Activated CD4-positive, alpha-beta T cell treated with anti-CD3 and anti-CD28 coated beads, Interleukin-2, amount 10 ng/mL, durations not matched to agents 7 days and 5 days (primary cell): Measurements from ENCODE around the gene HINT2. TPM values are rescaled to one million over a fixed set of nuclear protein-coding genes. Genes with fewer than 3 reads are reported as not detected.

Experiments used
- CTCF ChIA-PET: fragments of 350-600 bp; sonication (Branson Sonifier 250); formaldehyde crosslinking; loops from one replicate; lab custom pipeline; 2021; ENCODE audit warnings: antibody characterized with exemption; lab: Charles Lee
- POLR2A ChIA-PET: fragments of 350-600 bp; sonication (Branson Sonifier 250); formaldehyde crosslinking; loops from one replicate; lab custom pipeline; 2021; ENCODE audit warnings: antibody characterized with exemption; lab: Charles Lee
- DNase-seq: peaks from one replicate; pipeline ENCODE4 v3.0.0-alpha.2; 2020
- H3K27ac Mint-ChIP-seq: one replicate; pipeline ENCODE4 v1.8.0; 2021; ENCODE audit warnings: mild to moderate bottlenecking, moderate library complexity, mixed read lengths
- H3K27me3 Mint-ChIP-seq: one replicate; pipeline ENCODE4 v1.8.0; 2021; ENCODE audit warnings: mixed read lengths
- H3K36me3 Mint-ChIP-seq: one replicate; pipeline ENCODE4 v1.8.0; 2021; ENCODE audit warnings: low read depth, mixed read lengths
- H3K4me1 Mint-ChIP-seq: one replicate; pipeline ENCODE4 v1.8.0; 2021; ENCODE audit warnings: mixed read lengths
- H3K4me3 Mint-ChIP-seq: one replicate; pipeline ENCODE4 v1.8.0; 2021; ENCODE audit warnings: mild to moderate bottlenecking, moderate library complexity, mixed read lengths
- H3K9me3 Mint-ChIP-seq: one replicate; pipeline ENCODE4 v1.8.0; 2021; ENCODE audit warnings: mixed read lengths
- total RNA-seq, 2 experiments: library from RNA; stranded (reverse); gene quantifications; one replicate each; pipeline ENCODE4 v1.2.3, GENCODE V29; 2021

Gene HINT2
- total RNA-seq, 2 experiments from 2014 or later = 56.5 to 69.9 TPM

DNA sequence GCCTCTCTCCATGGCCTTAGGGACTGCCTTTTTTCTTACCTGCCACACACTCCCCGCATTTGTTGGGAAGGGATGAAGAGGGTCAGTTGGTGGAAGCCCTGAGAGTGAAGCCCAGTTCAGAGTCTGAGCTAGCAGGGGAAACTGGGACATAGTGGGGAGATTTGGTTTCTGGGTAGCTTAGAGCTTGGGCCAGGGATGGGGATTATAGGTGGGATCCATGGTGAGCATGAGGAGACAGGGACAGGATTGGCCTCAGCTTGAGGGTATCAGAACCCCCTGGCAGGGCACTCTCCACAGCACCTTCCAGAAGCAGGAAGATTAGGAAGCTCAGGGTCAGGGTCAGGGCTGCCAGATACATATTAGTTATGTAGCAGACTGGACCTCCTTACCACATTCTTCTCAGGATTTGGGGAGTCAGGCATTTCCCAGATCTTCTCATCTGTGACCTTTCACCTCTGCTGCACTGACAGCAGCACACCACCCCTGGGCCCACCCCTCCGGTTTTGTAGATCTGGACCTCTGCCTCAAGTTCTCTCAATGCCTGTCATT, 37.5 kb upstream of the HINT2 start:
- Mint-ChIP-seq H3K4me3 (no peak overlapping the region), H3K27ac (no peak overlapping the region), H3K4me1 (no peaks in the 10 kb centered on the region), H3K9me3 (no peaks in the 10 kb centered on the region), H3K36me3 (no peaks in the 10 kb centered on the region), H3K27me3 (no peaks in the 10 kb centered on the region)
- no peak for DNase-seq
- ChIA-PET CTCF (no interaction called here), POLR2A (no interaction called here)

DNA sequence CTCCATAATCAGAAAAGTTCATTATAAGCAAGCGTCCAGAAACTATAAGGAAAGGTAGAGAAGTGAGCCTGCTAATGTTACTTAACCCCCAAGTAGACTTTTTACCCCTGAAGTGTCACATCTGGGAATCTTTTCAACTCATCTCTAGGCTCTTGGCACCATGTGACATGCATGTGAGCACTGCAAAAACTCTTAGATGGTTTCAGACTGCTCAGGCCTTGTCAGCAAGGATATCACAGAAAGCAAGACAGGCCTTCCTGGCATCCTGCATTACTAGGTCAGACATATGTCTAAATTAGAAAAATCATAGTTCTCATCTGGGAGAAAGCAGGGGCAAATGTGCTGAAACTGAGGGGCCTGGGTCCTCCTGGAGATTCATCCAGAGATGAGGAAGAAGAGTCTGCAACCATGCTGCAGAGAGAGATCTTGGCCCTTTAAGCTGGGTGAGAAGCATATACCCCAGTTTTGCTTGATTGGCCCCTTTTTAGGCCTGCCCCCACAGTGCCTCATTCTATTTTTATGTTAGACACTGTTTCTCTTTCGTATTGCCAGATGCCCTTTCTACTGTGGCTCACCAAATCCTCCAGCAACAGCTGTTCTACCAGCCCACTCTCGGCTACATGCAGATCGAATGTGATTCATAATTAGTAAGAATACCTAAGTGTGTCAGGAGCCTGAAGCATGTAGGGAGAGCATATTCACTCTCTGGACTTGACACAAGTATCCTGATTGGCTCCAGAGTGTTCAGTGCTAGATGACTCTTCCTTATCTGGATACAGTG, 33.1 kb upstream of the HINT2 start:
- no peak for DNase-seq
- ChIA-PET POLR2A (no interaction called here), CTCF (interaction anchor here (0.6 to 2.5 kb wide), 7 partner anchors 9 to 710 kb away, joined by 3 to 9 read pairs (median 4); no protein-coding TSS in a partner anchor)
- Mint-ChIP-seq H3K27me3 (no peaks in the 10 kb centered on the region), H3K9me3 (no peaks in the 10 kb centered on the region), H3K27ac (no peak overlapping the region), H3K4me3 (no peak overlapping the region), H3K36me3 (no peaks in the 10 kb centered on the region), H3K4me1 (peaks cover 22% of the 10 kb centered on the region)

DNA sequence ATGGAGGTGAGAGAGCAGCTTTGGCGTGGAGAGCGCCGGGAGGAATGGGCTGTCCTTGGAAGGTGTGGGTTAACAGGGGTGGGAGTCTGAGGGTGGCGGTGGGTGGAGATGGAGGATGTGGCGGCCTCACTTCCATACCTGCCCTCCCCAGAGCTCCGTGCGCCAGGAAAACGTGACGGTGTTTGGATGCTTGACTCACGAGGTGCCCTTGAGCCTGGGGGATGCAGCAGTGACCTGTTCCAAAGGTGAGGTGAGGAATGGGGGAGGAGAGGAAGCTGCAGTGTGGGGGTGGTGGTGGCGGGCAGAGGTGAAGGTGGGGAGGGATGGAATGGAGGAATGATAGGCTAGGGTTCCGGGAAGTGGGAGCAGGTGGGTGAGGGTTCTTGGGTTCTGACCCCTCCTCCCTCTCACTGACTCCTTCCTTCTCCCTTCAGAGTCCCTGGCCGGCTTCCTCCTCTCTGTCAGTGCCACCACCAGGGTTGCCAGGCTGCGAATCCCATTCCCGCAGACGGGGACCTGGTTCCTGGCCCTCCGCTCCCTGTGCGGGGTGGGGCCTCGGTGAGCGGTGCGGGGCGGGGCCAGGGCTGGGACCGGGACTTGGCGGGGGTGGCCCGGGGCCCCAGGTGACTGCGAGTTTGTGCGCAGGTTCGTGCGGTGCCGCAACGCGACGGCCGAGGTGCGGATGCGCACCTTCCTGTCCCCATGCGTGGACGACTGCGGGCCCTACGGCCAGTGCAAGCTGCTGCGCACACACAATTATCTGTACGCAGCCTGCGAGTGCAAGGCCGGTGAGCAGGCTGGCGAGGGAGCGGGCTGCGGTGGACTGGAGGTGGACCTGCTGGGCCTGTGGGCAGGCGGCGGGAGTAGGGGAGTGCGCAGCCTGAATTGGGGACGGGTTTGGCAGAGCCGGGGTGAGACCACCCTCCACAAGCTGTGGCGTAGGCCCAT, 31.3 kb upstream of the HINT2 start:
- H3K36me3 Mint-ChIP-seq = no peaks in the 10 kb centered on the region
- peaks cover 22% of the 10 kb centered on the region for H3K4me1 Mint-ChIP-seq
- ChIA-PET POLR2A (interaction anchor here (0.6 kb wide), 1 partner anchor 440 kb away, joined by 3 read pairs; no protein-coding TSS in a partner anchor), CTCF (interaction anchor here (1.0 to 2.5 kb wide), 4 partner anchors 10 to 75 kb away, joined by 3 to 9 read pairs (median 5); no protein-coding TSS in a partner anchor)
- peak overlapping the region; percentile 33 for H3K27ac Mint-ChIP-seq
- H3K4me3 Mint-ChIP-seq = no peak overlapping the region
- DNase-seq = no peak
- H3K27me3 Mint-ChIP-seq = no peaks in the 10 kb centered on the region
- H3K9me3 Mint-ChIP-seq = no peaks in the 10 kb centered on the region

DNA sequence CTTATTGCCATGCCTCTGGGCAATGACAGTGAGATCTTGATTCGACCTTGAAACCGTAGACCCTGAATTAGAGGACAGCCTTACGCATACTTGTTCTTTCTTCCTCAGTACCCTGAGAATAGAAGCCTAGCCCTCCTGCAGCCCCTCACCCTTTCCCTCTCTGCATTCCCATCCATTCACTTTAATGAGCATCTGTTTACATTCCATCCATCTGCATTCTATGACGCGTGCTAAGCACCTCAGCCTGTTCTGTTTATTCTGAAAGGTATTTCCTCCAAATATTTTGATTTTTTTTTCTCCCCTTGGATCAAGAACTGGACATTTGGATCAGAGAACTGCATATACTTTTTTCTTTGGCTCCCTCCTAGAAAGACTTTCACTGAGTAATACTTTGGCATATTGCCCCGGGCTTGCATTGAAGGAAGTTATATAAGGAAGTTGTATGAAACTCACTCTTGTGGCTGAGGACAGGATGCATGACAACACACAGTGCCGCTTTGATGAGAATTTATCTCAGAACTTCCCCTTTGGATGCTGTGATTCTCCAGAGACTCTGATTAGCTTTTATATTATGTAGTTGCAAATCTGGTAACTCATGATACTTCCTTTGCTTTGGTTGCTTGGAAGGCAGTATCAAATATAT, 29.9 kb upstream of the HINT2 start:
- no peaks in the 10 kb centered on the region for H3K27me3 Mint-ChIP-seq
- DNase-seq = peak; percentile 41
- CTCF ChIA-PET = interaction anchor here (0.8 to 1.9 kb wide), 3 partner anchors 18 to 54 kb away, joined by 3 to 4 read pairs (median 3); partner anchors contain the start of gene SPAG8
- peak overlapping the region; percentile 6 for H3K27ac Mint-ChIP-seq
- POLR2A ChIA-PET = interaction anchor here (0.6 kb wide), 1 partner anchor 117 kb away, joined by 3 read pairs; no protein-coding TSS in a partner anchor
- no peak overlapping the region for H3K4me3 Mint-ChIP-seq
- no peaks in the 10 kb centered on the region for H3K36me3 Mint-ChIP-seq
- no peaks in the 10 kb centered on the region for H3K9me3 Mint-ChIP-seq
- peaks cover 22% of the 10 kb centered on the region for H3K4me1 Mint-ChIP-seq

DNA sequence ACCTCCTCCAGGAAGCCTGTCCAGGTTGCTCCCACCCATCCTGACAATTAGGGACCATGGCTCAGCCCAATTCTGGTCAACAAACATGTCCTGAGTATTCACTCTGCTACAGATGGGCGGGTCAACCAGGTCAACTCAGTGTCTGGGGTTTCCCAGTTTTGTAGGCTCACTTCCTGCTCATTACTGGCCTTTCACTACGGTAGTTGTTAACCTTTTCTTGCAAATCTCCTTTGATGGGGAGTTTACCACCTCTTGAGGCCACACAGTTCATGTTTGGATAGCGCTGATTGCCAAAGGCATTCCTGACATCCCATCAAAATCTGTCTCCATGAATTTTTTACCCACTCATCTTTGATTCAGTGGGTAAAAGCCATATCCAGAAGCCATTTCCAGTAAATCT, 28.0 kb upstream of the HINT2 start:
- ChIA-PET POLR2A (no interaction called here), CTCF (interaction anchor here (0.6 kb wide), 1 partner anchor 788 kb away, joined by 4 read pairs; no protein-coding TSS in a partner anchor)
- no peaks in the 10 kb centered on the region for H3K36me3 Mint-ChIP-seq
- no peaks in the 10 kb centered on the region for H3K9me3 Mint-ChIP-seq
- DNase-seq = no peak
- no peak overlapping the region for H3K4me3 Mint-ChIP-seq
- H3K27ac Mint-ChIP-seq = no peak overlapping the region
- H3K27me3 Mint-ChIP-seq = no peaks in the 10 kb centered on the region
- H3K4me1 Mint-ChIP-seq = peaks cover 22% of the 10 kb centered on the region

DNA sequence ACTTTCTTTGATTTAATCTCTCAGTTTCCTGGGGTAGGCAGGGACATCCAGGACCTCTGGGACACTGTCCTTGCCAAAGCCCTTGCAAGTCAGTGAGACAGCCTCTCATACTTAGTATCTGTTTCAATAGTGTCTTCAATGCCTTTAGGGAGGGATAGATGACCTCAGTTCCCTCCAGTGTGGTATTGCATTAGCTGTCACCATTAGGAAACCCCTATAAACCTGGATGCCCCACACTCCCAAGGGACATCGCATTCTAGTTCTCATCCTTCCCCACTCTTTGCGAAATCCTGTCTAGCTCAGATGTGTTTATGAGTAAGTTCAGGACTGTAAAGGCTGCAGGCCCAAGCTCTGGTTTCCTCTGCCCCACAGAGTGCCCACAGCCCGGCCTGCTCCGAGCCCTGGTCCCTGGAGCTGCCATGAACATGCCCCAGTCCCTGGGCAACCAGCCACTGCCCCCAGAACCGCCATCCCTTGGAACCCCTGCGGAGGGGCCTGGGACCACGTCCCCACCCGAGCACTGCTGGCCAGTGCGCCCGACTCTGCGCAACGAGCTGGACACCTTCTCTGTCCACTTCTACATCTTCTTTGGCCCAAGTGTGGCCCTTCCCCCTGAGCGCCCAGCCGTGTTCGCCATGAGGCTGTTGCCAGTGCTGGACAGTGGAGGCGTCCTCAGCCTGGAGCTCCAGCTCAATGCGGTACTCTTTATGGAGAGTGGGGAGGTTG, 27.3 kb upstream of the HINT2 start:
- Mint-ChIP-seq H3K9me3 (no peaks in the 10 kb centered on the region), H3K4me1 (peaks cover 22% of the 10 kb centered on the region), H3K4me3 (no peak overlapping the region), H3K27me3 (no peaks in the 10 kb centered on the region), H3K36me3 (no peaks in the 10 kb centered on the region), H3K27ac (no peak overlapping the region)
- no peak for DNase-seq
- POLR2A ChIA-PET = interaction anchor here (0.6 kb wide), 1 partner anchor 1794 kb away, joined by 9 read pairs; no protein-coding TSS in a partner anchor
- CTCF ChIA-PET = interaction anchor here (0.6 to 1.7 kb wide), 4 partner anchors 12 to 789 kb away, joined by 3 to 6 read pairs (median 4); no protein-coding TSS in a partner anchor

DNA sequence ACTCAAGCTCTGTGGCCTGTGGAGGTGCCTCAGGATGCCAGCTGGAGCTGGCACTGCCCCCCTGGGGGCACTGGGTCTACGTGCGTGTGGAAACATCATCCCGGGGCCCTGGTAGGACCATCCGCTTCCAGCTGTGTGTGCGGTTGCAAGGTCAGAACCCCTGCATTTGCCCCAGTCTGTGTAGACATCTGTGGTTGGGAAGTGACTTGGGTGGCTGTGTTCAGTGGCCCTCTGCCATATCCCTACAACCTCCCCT, 26.7 kb upstream of the HINT2 start:
- Mint-ChIP-seq H3K4me1 (peaks cover 18% of the 10 kb centered on the region), H3K9me3 (no peaks in the 10 kb centered on the region)

DNA sequence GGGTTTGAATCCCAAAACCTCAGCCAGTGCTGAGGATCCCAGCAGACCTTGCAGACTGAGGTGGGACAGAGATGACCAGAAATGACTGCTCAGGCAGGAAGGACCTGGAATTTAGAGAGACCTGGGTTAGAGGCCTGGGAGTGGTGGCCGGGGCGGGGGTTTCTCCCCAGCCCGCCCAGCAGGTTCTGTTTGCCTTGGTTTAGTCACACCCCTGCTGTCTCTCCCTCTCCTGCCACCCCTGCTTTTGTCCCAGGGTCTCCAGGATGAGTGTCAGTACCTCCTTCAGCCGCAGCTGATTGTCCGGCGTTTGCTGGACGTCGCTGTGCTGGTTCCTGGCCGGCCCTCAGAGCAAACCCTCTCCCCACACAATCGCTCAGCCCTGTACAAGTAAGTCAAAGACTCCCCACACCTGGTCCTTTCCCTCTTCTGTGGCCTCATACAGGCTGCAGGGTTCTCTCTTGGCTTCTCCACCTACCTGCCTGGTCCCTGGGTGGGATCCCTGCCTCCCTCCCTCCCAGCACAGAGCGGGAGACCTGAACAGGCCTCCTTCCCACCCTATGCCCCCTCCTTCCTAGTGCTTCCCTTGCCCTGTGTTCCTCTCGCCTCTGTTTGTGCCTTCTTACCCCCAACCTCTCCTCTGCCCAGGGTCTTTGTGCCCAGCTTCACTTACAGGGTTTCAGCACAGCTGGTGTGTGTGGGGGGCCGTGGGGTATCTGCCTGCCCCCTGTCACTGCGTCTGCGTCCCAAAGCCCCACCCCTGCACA, 26.2 kb upstream of the HINT2 start:
- H3K27me3 Mint-ChIP-seq = no peaks in the 10 kb centered on the region
- no peak overlapping the region for H3K27ac Mint-ChIP-seq
- no peak for DNase-seq
- peaks cover 17% of the 10 kb centered on the region for H3K4me1 Mint-ChIP-seq
- no peaks in the 10 kb centered on the region for H3K36me3 Mint-ChIP-seq
- POLR2A ChIA-PET = interaction anchor here (0.6 kb wide), 1 partner anchor 1793 kb away, joined by 9 read pairs; no protein-coding TSS in a partner anchor
- H3K4me3 Mint-ChIP-seq = no peak overlapping the region
- H3K9me3 Mint-ChIP-seq = no peaks in the 10 kb centered on the region
- CTCF ChIA-PET = interaction anchor here (1.1 to 1.7 kb wide), 3 partner anchors 13 to 15 kb away, joined by 4 to 6 read pairs (median 6); no protein-coding TSS in a partner anchor

More for the DNA sequence above, 26.7 kb upstream of the HINT2 start:
- ChIA-PET CTCF (interaction anchor here (1.0 to 1.7 kb wide), 3 partner anchors 13 to 18 kb away, joined by 3 to 6 read pairs (median 4); no protein-coding TSS in a partner anchor), POLR2A (interaction anchor here (0.6 kb wide), 1 partner anchor 1794 kb away, joined by 9 read pairs; no protein-coding TSS in a partner anchor)
- Mint-ChIP-seq H3K4me3 (no peak overlapping the region), H3K27me3 (no peaks in the 10 kb centered on the region), H3K27ac (no peak overlapping the region), H3K36me3 (no peaks in the 10 kb centered on the region)
- no peak for DNase-seq

DNA sequence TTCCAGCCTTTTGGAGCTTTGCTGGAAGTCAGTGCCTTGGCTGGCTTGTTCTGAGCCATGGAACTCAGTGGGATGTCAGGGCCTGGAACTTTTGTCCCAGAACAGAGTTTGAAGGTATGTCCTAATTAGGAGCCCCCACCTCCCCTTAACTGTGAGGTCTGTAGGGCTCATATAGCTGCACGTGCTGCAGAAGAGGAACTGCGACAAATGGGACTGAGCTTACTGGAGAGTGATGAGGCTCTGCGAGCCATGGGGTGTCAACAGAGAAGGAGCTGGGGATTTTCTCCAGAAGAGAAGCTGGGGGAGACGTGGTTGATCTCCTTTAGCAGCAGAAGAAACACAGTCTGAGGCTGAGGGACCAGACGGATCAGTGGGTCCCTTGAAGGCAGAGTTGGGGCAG, 25.1 kb upstream of the HINT2 start:
- Mint-ChIP-seq H3K4me3 (no peak overlapping the region), H3K27me3 (no peaks in the 10 kb centered on the region), H3K27ac (no peak overlapping the region), H3K9me3 (no peaks in the 10 kb centered on the region), H3K36me3 (no peaks in the 10 kb centered on the region), H3K4me1 (peaks cover 6% of the 10 kb centered on the region)
- no peak for DNase-seq
- POLR2A ChIA-PET = no interaction called here
- CTCF ChIA-PET = interaction anchor here (0.8 to 1.6 kb wide), 4 partner anchors 9 to 42 kb away, joined by 3 to 6 read pairs (median 4); no protein-coding TSS in a partner anchor

DNA sequence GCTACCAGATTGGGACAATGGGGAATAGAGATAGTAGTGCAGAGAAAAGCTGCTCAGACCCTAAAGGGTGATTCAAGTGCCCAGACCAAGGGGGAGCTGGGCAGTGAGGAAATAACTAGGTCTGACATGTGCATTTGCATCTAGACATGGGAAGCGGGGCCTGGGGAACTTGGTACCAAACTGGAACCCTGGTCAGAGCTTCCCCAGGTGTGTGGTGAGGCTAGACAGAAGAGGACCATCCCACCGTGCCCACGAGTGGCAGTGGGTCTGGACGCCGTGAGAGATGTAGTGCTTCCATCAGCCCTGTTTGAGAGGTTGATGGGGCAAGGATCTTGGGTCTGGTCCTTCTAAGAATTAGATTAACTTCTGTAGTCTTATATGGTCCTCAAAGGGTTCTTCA, 21.8 kb upstream of the HINT2 start:
- no peaks in the 10 kb centered on the region for H3K36me3 Mint-ChIP-seq
- no peak overlapping the region for H3K4me3 Mint-ChIP-seq
- H3K27me3 Mint-ChIP-seq = no peaks in the 10 kb centered on the region
- no peak for DNase-seq
- POLR2A ChIA-PET = interaction anchor here (0.6 kb wide), 1 partner anchor 216 kb away, joined by 4 read pairs; no protein-coding TSS in a partner anchor
- H3K9me3 Mint-ChIP-seq = no peaks in the 10 kb centered on the region
- H3K27ac Mint-ChIP-seq = no peak overlapping the region
- CTCF ChIA-PET = interaction anchor here (0.5 to 2.5 kb wide), 3 partner anchors 10 to 353 kb away, joined by 3 to 9 read pairs (median 3); no protein-coding TSS in a partner anchor
- peaks cover 11% of the 10 kb centered on the region for H3K4me1 Mint-ChIP-seq

DNA sequence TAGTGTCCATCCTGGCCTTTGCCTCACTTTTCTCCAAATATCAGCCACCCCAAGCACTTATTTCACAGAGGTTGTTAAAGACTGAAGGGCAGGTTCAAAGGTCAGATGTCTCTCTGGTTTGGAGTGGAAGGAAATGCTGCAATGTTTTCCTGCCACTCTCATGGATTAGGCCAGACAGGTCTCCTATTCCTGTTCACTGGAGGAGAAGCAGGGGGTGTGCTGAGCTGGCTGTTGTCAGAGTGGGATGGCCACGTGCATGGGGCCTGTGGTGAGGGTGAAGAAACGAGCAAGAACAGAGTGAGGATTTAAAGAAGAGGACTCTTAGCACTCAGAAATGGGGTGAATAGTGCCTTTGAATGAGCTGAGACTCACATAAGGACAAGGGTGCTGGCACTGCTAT, 20.9 kb upstream of the HINT2 start:
- Mint-ChIP-seq H3K4me1 (peaks cover 11% of the 10 kb centered on the region), H3K36me3 (no peaks in the 10 kb centered on the region), H3K27ac (no peak overlapping the region), H3K27me3 (no peaks in the 10 kb centered on the region), H3K9me3 (no peaks in the 10 kb centered on the region), H3K4me3 (no peak overlapping the region)
- CTCF ChIA-PET = interaction anchor here (0.8 to 2.5 kb wide), 7 partner anchors 9 to 86 kb away, joined by 3 to 9 read pairs (median 5); partner anchors contain the start of gene RGP1
- POLR2A ChIA-PET = no interaction called here
- no peak for DNase-seq
